H9 (cell line): ENCODE results near the gene LZTR1. TPM values are rescaled to one million over a fixed set of nuclear protein-coding genes. Genes with fewer than 3 reads are reported as not detected.

ENCODE experiments used
- DNase-seq: peaks from one replicate; pipeline ENCODE4 v3.0.0-alpha.2; 2017
- H2AFZ ChIP-seq: one replicate; pipeline ENCODE4 v1.6.1; 2013; ENCODE audit warnings: mild to moderate bottlenecking, low read length, control low read depth, moderate library complexity
- H2AK5ac ChIP-seq: 2 replicates; pipeline ENCODE4 v1.6.1; 2013; ENCODE audit warnings: low read length, control low read depth, mixed read lengths; ENCODE audit not compliant: insufficient read length
- H2BK120ac ChIP-seq: one replicate; pipeline ENCODE4 v1.6.1; 2013; ENCODE audit warnings: low read depth, mild to moderate bottlenecking, low read length, control low read depth, inconsistent platforms; ENCODE audit not compliant: poor library complexity, severe bottlenecking
- H2BK12ac ChIP-seq: 2 replicates; pipeline ENCODE4 v1.6.1; 2013; ENCODE audit warnings: low read length, control low read depth, mixed read lengths, low read depth; ENCODE audit not compliant: insufficient read length
- H2BK15ac ChIP-seq: 2 replicates; pipeline ENCODE4 v1.6.1; 2013; ENCODE audit warnings: low read depth, low read length, control low read depth
- H2BK20ac ChIP-seq: one replicate; pipeline ENCODE4 v1.6.1; 2013; ENCODE audit warnings: low read depth, mild to moderate bottlenecking, low read length, control low read depth, inconsistent platforms; ENCODE audit not compliant: poor library complexity, severe bottlenecking
- H2BK5ac ChIP-seq: 2 replicates; pipeline ENCODE4 v1.6.1; 2013; ENCODE audit warnings: low read length, control low read depth, mixed read lengths; ENCODE audit not compliant: insufficient read length
- H3K14ac ChIP-seq: 2 replicates; pipeline ENCODE4 v1.6.1; 2013; ENCODE audit warnings: low read length, control low read depth; ENCODE audit not compliant: insufficient read depth
- H3K18ac ChIP-seq: 2 replicates; pipeline ENCODE4 v1.6.1; 2013; ENCODE audit warnings: low read depth, mild to moderate bottlenecking, mixed read lengths, low read length, control low read depth; ENCODE audit not compliant: insufficient read length
- H3K23ac ChIP-seq: 2 replicates; pipeline ENCODE4 v1.6.1; 2013; ENCODE audit warnings: low read length, control low read depth, mixed read lengths, low read depth; ENCODE audit not compliant: insufficient read length
- H3K23me2 ChIP-seq: 2 replicates; pipeline ENCODE4 v1.6.1; 2013; ENCODE audit warnings: low read depth, mild to moderate bottlenecking, mixed read lengths, low read length, control low read depth; ENCODE audit not compliant: insufficient read length, poor library complexity, severe bottlenecking
- H3K27ac ChIP-seq: 2 replicates; pipeline ENCODE4 v1.5.1; 2013; ENCODE audit warnings: low read length, control low read depth, mixed read lengths, low read depth; ENCODE audit not compliant: insufficient read length
- H3K27me3 ChIP-seq: 2 replicates; pipeline ENCODE4 v1.6.1; 2013; ENCODE audit warnings: low read length, control low read depth, inconsistent platforms; ENCODE audit not compliant: insufficient read depth
- H3K4ac ChIP-seq: 2 replicates; pipeline ENCODE4 v1.6.1; 2013; ENCODE audit warnings: low read depth, mild to moderate bottlenecking, control low read depth, inconsistent platforms, low read length, moderate library complexity
- H3K4me1 ChIP-seq: 2 replicates; pipeline ENCODE4 v1.6.1; 2013; ENCODE audit warnings: low read length, control low read depth, inconsistent platforms; ENCODE audit not compliant: insufficient read depth
- H3K4me2 ChIP-seq: 2 replicates; pipeline ENCODE4 v1.6.1; 2013; ENCODE audit warnings: low read length, control low read depth, mixed read lengths; ENCODE audit not compliant: insufficient read length, insufficient read depth
- H3K56ac ChIP-seq: 2 replicates; pipeline ENCODE4 v1.6.1; 2013; ENCODE audit warnings: low read depth, mild to moderate bottlenecking, mixed read lengths, low read length, control low read depth; ENCODE audit not compliant: insufficient read length
- H3K79me1 ChIP-seq: 2 replicates; pipeline ENCODE4 v1.6.1; 2013; ENCODE audit warnings: low read depth, mild to moderate bottlenecking, moderate library complexity, low read length, control low read depth, inconsistent platforms; ENCODE audit not compliant: insufficient read depth, poor library complexity, severe bottlenecking
- H3K79me2 ChIP-seq: 2 replicates; pipeline ENCODE4 v1.6.1; 2013; ENCODE audit warnings: low read length, control low read depth, inconsistent platforms; ENCODE audit not compliant: insufficient read depth
- H3K9ac ChIP-seq: 2 replicates; pipeline ENCODE4 v1.6.1; 2013; ENCODE audit warnings: low read length, control low read depth, mixed read lengths; ENCODE audit not compliant: insufficient read length; ENCODE audit errors: extremely low read depth
- H3K9me3 ChIP-seq: one replicate; pipeline ENCODE4 v1.6.1; 2013; ENCODE audit warnings: low read depth, low read length, inconsistent platforms; ENCODE audit not compliant: control insufficient read depth
- H3T11ph ChIP-seq: one replicate; pipeline ENCODE4 v1.6.1; 2013; ENCODE audit warnings: mild to moderate bottlenecking, low read length, control low read depth, inconsistent platforms
- H4K20me1 ChIP-seq: one replicate; pipeline ENCODE4 v1.6.1; 2013; ENCODE audit not compliant: control insufficient read depth, insufficient read length, insufficient read depth
- H4K5ac ChIP-seq: 2 replicates; pipeline ENCODE4 v1.6.1; 2013; ENCODE audit warnings: low read depth, mild to moderate bottlenecking, mixed read lengths, low read length, control low read depth; ENCODE audit not compliant: insufficient read length
- H4K8ac ChIP-seq: replicated peaks from 2 replicates; pipeline ENCODE4 v1.6.1; 2013; ENCODE audit warnings: low read length, control low read depth, mixed read lengths, low read depth; ENCODE audit not compliant: insufficient read length
- H4K91ac ChIP-seq: 2 replicates; pipeline ENCODE4 v1.6.1; 2013; ENCODE audit warnings: low read depth, mild to moderate bottlenecking, moderate library complexity, mixed read lengths, low read length, control low read depth; ENCODE audit not compliant: insufficient read length
- H3K27ac Mint-ChIP-seq, 3 experiments: 2 replicates in 2 of 3; 3 replicates in 1 of 3; pipeline ENCODE4 v1.8.0; 2020 to 2021; ENCODE audit warnings: mixed read lengths in 3 of 3, mild to moderate bottlenecking in 1 of 3, moderate library complexity in 1 of 3
- H3K27me3 Mint-ChIP-seq: 2 replicates; pipeline ENCODE4 v1.8.0; 2021; ENCODE audit warnings: low read depth, mild to moderate bottlenecking, moderate library complexity, mixed read lengths
- H3K36me3 Mint-ChIP-seq, 3 experiments: 2 replicates in 2 of 3; 3 replicates in 1 of 3; pipeline ENCODE4 v1.8.0; 2020 to 2021; ENCODE audit warnings: low read depth in 3 of 3, mixed read lengths in 3 of 3; ENCODE audit not compliant: insufficient read depth in 1 of 3
- H3K4me1 Mint-ChIP-seq, 2 experiments: 2 replicates each; pipeline ENCODE4 v1.8.0; 2020; ENCODE audit warnings: mixed read lengths in 2 of 2
- H3K4me3 Mint-ChIP-seq, 2 experiments: 2 replicates in 1 of 2; 3 replicates in 1 of 2; pipeline ENCODE4 v1.8.0; 2020 to 2021; ENCODE audit warnings: mild to moderate bottlenecking in 2 of 2, mixed read lengths in 2 of 2, moderate library complexity in 1 of 2
- H3K9me3 Mint-ChIP-seq, 2 experiments: 2 replicates in 1 of 2; 3 replicates in 1 of 2; pipeline ENCODE4 v1.8.0; 2020; ENCODE audit warnings: mild to moderate bottlenecking in 2 of 2, mixed read lengths in 2 of 2, moderate library complexity in 1 of 2
- CTCF ChIP-seq: fragments of 200-600 bp; sonication (generic); conservative IDR thresholded peaks from 3 replicates; pipeline ENCODE4 v1.8.0; 2021; ENCODE audit warnings: antibody characterized with exemption, mild to moderate bottlenecking
- WGBS: extraction: QIAGEN DNeasy Blood & Tissue Kit; methylation state at CpG from one replicate; pipeline ENCODE4 v1.1.7; 2013; ENCODE audit warnings: missing lambda C conversion rate, low lambda C conversion rate, mixed read lengths; ENCODE audit not compliant: insufficient read length; ENCODE audit errors: extremely low coverage; 5-methylcytosine and 5-hydroxymethylcytosine counted together
- total RNA-seq: library from RNA; stranded (reverse); gene quantifications from 2 replicates; pipeline ENCODE4 v1.2.1, GENCODE V29; 2021

LZTR1 gene
- total RNA-seq, 1 experiment from 2014 or later, result 47.0 TPM

GRCh38 chr22:21022507-21022906 lies 40.4 kb downstream of the LZTR1 start:
- H4K91ac ChIP-seq, result no peak overlapping the region
- no peaks in the 10 kb centered on the region for H3K79me1 ChIP-seq
- H3K56ac ChIP-seq, result no peak overlapping the region
- no peaks in the 10 kb centered on the region for H3K27me3 ChIP-seq
- no peak overlapping the region for H3K4me2 ChIP-seq
- H3K4me3 Mint-ChIP-seq, result no peak overlapping the region
- H2AFZ ChIP-seq, result no peak overlapping the region
- no peak overlapping the region for H3K4ac ChIP-seq
- no peak overlapping the region for H3K9ac ChIP-seq
- no peaks in the 10 kb centered on the region for H4K20me1 ChIP-seq
- H2BK120ac ChIP-seq, result no peak overlapping the region
- H2BK20ac ChIP-seq, result no peak overlapping the region
- peaks cover 6 to 8% of the 10 kb centered on the region in 2 experiments; a peak in 4 of 5 replicates for H3K9me3 Mint-ChIP-seq
- no peak overlapping the region for H3T11ph ChIP-seq
- H3K23me2 ChIP-seq, result no peaks in the 10 kb centered on the region
- no peak overlapping the region for H3K27ac ChIP-seq
- H3K27ac Mint-ChIP-seq, result no peak overlapping the region
- H3K23ac ChIP-seq, result no peak overlapping the region
- no peak overlapping the region for H3K18ac ChIP-seq
- H2BK12ac ChIP-seq, result no peak overlapping the region
- no peaks in the 10 kb centered on the region for H3K79me2 ChIP-seq
- H3K36me3 Mint-ChIP-seq, result no peaks in the 10 kb centered on the region
- no peak overlapping the region for H2BK5ac ChIP-seq
- H3K4me1 Mint-ChIP-seq, result peaks cover 3 to 10% of the 10 kb centered on the region in 2 experiments; a peak in 3 of 4 replicates
- no peak overlapping the region for H2AK5ac ChIP-seq
- no peak overlapping the region for H4K5ac ChIP-seq
- H3K4me1 ChIP-seq, result no peaks in the 10 kb centered on the region
- DNase-seq, result no peak
- WGBS, result no CpG with 5 or more reads among the region's 10 CpGs
- no peak overlapping the region for H3K14ac ChIP-seq
- no peaks in the 10 kb centered on the region for H3K9me3 ChIP-seq
- H3K27me3 Mint-ChIP-seq, result peaks cover 11% of the 10 kb centered on the region
- TF ChIP-seq CTCF, result no peak
- H2BK15ac ChIP-seq, result no peak overlapping the region
- no peak overlapping the region for H4K8ac ChIP-seq
